GM21515 (cell line): ENCODE results near the gene CPB2.

Experiments used
- ATAC-seq: cut with Tn5 transposase; IDR thresholded peaks from one replicate; pipeline ENCODE4 v1.9.1; 2021; ENCODE audit not compliant: unreplicated experiment

Gene CPB2

DNA sequence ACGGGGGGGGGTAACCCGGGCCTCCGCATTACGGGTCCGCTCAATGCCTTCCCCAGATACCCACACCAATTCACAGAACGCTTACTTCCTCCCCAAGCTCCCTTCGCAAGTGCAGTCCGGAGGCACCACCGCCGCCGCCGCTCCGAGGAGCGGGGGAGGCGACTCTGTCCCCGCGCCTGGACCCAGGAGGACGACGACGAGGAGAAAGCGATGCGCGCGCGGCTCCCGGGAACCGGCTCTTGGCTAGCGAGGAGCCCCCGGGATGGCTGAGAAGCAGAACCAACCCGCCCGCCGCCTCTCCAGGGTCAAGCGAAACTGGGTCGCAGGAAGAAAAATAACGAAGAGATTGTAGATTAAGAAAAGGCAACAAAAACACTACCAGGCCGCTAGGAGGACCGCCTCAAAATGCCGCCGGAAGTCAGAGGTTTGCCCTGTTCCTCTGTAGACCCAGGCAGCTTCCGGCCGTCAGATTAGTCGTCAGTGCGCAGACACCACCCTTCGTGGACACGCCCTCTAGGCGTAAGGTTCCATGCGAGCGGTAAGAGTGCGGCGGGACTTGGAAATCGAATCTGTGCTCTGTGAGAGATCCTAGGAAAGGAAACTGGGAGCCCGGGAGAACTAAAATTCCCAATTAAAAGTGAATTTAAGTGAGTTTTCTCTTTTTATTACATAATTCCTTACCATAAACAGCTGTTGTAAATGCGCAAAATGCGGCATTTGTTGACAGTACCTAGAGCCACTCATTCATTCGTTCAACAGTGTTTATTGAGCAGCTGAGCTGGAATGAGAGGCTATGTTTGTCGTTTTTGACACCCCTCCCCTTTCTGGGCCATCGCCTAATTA is 52.3 kb downstream of the CPB2 start, which contains the start of gene ZC3H13:
TSS of gene ZC3H13 (minus strand) at position 428 of the 843 bp plus-strand sequence. CDS start 7,239 bp downstream, outside the sequence.
- peak; percentile 98 for ATAC-seq

GRCh38 chr13:46051968-46052318 is 52.9 kb downstream of the CPB2 start:
- ATAC-seq: peak; percentile 17

- no peak for ATAC-seq
Measured at GRCh38 chr13:46050771-46051170, 54.1 kb downstream of the CPB2 start.

DNA sequence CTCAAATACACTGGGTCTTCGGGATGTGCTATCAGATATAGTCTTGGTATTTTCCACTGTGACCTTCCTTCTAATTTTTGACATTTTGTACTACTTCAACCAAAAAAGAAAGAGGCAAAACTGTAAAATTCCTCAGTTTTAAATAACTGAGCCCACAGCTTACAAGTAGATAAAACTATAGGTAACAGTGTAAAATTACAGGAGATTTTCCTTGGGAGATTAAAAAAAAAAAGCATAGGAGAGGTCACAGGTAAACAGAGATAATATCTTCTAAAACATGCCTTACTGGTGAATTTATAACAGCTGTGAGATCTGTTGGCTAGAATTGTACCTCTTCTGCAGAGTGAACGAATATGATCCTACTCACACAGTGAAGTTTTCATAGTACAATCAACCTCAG is 59.4 kb downstream of the CPB2 start:
- ATAC-seq: no peak

DNA sequence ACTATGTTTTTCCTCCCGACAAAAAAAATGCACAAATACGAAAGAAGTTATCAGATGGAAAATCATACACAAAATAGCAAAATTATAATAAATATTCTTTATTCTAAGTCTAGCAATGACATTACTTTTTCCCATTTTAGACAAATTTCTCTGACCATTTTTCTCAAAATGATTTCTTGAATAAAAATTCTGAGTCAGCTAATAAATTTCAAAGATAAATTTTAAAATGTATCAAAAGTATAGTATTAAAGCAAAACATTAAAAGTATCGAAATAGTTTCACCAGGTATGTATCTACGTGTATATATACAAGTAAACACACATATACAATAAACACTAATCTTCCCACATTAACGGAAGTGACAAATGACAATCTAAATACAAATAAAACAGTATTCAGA is 61.2 kb downstream of the CPB2 start:
- ATAC-seq: no peak

GRCh38 chr13:46041419-46041839 is 63.4 kb downstream of the CPB2 start:
- no peak for ATAC-seq

GRCh38 chr13:46040763-46041162 is 64.1 kb downstream of the CPB2 start:
- no peak for ATAC-seq

GRCh38 chr13:46039411-46040182 is 65.2 kb downstream of the CPB2 start:
- ATAC-seq: no peak

GRCh38 chr13:46038296-46038695 is 66.5 kb downstream of the CPB2 start:
- ATAC-seq: no peak

GRCh38 chr13:46035066-46035465 is 69.8 kb downstream of the CPB2 start:
- no peak for ATAC-seq

GRCh38 chr13:46032341-46032740 is 72.5 kb downstream of the CPB2 start:
- no peak for ATAC-seq

DNA sequence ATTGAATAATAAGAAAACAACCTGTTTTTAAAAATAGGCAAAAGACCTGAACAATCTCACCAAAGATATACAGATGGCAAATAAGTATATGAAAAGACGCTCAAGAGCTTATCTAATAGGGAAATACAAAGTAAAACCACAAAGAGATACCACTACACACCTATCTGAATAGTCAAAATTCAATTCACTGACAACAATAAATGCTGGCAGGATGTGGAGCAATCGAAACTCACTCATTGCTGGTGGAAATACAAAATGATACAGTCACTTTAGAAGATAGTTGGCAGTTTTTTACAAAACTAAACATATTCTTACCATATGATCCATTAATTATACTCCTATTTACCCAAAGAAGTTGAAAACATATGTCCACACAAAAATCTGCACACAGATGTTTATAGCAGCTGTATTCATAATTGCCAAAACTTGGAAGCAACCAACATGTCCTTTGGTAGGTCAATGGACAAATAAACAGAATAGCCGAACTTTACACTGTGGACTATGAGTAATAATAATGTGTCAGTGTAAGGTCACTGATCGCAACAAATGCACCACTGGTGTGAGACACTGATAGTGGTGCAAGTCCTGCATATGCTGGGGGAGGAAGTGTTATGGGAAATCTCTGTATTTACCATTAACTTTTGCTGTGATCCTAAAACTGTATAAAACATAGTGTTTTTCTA is 73.1 kb downstream of the CPB2 start:
- no peak for ATAC-seq

GRCh38 chr13:46025157-46025556 is 79.7 kb downstream of the CPB2 start:
- no peak for ATAC-seq

DNA sequence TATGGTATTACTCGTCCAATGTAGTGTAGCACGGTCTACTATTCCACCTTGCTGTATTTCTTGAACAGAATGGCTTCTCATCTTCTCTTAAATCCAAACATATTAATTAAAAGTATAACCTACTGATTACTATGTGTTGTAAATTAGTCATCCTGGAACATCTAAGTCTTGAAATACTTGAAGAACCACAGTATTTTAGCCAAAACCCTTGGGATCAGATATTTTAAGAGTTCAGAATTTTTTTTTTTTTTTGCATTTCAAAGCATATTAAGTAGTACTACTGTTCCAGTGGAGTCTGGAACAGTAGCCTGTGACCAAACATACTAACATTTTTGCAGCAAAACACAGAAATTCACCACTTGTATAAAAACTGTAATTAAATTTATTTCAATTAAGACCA is 82.4 kb downstream of the CPB2 start:
- ATAC-seq: no peak

- no peak for ATAC-seq
Measured at GRCh38 chr13:46016216-46016615, 88.6 kb downstream of the CPB2 start.

DNA sequence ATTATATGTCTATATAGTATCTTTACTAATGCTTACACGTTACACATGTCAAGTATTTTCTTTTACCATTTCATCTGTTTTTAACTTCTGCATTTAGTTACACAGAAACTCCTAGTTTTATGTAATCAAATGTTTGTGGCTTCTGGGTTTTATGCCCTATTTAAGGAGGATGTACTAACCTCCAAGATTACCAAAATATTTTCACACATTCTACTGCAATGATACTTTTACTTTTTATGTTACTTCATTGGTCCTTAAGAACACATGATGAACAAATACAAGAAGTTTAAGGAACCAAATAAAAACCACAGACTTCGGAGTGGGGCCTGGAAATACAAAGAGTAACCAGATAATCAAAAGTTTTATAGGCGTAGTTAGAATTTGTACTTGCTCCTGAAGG is 89.5 kb downstream of the CPB2 start:
- no peak for ATAC-seq

GRCh38 chr13:46012404-46012803 is 92.4 kb downstream of the CPB2 start:
- ATAC-seq: no peak

- no peak for ATAC-seq
Measured at GRCh38 chr13:46010148-46010547, 94.7 kb downstream of the CPB2 start.

DNA sequence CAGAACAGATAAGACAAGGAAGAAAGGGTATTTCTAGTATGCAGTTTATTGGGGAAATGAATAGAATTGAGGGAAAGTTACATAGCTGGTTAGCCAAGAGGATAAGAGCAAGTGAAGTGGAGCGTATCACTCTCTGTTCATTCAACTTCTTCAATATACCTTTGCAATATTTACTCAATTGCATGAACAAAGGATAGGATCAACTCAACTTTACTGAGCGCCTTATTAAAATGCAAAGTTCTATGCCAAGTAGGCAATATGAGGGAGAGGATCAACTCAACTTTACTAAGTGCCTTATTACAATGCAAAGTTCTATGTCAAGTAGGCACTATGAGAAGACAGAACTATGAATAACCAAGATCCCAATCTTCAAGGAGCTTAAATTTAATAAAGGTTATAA is 96.2 kb downstream of the CPB2 start:
- ATAC-seq: no peak

GRCh38 chr13:46006688-46007452 is 98.0 kb downstream of the CPB2 start:
- ATAC-seq: no peak

- no peak for ATAC-seq
Measured at GRCh38 chr13:46004491-46004890, 100.3 kb downstream of the CPB2 start.
